ENCODE data around the gene SVIL.
"Not testable (repeated sequence)": the region's sequence is repeated elsewhere in the genome, so short reads cannot be mapped to it uniquely, and the experiment has no call there.

The SVIL gene

DNA sequence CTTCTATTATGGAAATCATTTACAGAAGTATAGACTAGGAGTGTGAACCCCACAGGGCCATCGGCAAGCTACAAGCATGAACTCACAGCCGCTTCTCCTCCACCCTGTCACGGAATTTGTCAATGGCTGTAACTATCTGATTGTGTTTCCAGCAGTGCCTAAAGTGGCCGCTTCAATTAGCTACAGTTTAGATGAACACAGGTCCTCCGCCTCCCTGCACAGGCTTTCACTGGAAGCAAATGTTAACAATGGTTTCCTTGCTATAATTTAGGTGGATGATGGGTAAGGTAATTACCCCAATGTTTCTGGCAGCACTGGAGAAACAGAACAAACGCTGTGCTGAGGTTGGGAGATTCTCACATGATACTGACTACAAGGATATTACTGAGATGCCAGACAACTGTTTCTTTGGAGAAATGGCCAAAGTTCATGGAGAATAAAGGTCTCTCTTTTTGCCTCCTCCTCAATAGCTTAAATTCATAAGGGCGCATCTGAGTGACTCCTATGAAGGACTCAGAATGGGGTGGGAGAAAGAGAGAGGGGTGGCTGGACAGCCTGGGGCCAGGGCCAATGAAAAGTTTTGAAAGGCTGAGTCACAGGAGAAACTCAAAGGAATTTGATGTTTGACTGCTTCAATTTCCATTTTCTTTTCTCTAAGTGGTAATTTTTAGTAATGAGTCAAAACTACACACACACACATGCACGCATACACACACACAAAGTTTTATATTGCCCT, 78.9 kb downstream of the SVIL start:
- intact Hi-C loops (cut with DNase I), result no loop called here
- no peak for DNase-seq

DNA sequence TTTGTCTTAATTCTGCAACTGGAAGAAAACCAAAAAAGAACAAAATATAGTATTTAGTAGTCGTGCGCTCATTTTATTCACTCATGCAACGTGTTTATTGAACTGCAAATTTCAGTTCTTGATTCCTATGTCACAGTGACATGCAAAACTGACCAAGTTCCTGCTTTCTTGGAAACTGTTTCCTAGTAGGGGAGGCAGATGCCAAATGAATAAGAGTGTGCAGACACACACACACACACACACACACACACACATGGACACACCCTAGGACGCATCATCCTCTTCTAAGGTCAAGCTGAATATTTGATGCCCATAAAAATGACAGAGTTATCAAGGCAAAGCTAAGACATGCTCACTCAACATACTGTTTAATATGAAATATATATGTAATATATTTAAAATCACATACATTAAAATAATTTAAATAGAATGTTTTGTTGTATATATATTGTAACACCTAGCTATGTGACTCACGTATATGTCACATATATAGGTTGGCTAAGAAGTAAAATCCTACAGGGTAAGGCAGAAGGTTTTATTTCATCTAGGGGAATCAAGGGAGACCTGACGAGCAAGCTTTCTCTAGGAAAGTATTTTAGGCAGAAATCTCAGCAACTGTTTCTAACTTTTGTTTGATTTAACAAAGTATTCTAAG, 79.6 kb downstream of the SVIL start:
- no peak for DNase-seq
- intact Hi-C loops (cut with DNase I), result no loop called here

DNA sequence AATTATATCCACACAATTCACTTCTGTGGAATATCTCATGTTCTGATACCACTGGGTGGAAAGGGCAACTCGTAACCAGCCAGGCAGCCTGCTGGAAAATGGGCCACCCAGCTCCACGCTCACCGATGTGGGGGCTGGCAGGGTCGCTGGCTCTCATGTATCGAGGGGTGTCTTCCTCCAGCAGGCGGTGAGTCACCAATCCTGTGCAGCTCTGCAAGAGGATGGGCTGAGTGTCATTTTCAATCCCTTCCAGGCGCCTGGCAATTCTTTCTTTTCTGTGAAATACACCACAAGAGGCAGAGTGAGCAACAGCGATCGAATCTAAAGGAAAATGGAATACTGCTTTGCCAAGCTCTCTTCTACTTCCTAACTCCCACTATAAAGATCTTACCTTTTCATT, 80.1 kb downstream of the SVIL start:
- DNase-seq, result peak in 20 of 42 donors; percentile 10 to 73 (median 26)
- intact Hi-C loops (cut with DNase I), result no loop called here

DNA sequence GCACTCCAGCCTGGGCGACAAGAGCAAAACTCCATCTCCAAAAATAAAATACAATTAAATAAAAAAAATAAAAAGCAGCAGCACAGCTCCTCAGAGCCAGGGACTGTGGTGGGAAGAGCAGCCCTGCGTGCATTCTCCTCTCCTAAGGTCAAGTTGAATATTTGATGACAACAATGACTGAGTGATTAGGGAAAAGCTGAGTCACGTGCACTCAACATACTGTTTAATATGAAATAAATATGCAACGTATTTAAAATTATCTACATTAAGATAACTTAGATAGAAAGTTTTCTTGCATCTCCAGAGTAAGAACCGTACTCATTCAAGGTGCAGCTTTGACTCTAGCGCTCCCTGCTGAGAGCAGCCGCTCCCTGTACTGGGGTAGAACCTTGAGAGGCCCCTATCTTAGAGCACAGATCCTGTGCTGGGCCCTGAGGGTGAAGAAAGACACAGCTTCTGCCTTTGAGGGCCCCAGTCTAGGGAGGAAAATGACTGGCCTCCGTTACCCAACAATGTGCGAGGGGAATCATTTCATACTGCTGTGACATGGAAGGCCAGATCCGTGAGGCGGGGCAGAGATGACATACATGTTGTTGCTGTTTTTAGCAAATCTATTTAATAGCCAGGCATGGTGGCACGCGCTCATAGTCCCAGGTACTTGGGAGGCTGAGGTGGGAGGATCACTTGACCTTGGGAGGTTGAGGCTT, 81.1 kb downstream of the SVIL start:
- DNase-seq, result no peak
- intact Hi-C loops (cut with DNase I), result no loop called here

DNA sequence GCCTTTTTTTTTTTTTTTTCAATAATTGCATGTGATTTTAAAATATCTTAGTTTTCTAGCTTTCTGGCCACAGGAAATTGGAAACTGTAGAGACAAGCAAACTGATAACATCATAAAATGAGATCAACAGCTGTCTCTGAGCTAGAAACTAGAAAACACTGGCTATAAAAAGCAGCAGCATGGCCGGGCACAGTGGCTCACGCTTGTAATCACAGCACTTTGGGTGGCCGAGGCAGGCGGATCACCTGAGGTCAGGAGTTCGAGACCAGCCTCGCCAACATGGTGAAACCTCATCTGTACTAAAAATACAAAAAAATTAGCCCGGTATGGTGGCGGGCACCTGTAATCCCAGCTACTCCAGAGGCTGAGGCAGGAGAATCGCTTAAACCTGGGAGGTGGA, 81.7 kb downstream of the SVIL start:
- DNase-seq; intact Hi-C loops (cut with DNase I): not testable (repeated sequence)

DNA sequence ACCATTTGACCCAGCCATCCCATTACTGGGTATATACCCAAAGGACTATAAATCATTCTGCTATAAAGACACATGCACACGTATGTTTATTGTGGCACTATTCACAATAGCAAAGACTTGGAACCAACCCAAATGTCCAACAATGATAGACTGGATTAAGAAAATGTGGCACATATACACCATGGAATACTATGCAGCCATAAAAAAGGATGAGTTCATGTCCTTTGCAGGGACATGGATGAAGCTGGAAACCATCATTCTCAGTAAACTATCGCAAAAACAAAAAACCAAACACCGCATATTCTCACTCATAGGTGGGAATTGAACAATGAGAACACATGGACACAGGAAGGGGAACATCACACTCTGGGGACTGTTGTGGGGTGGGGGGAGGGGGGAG, 85.3 kb downstream of the SVIL start:
- DNase-seq; intact Hi-C loops (cut with DNase I): not testable (repeated sequence)

DNA sequence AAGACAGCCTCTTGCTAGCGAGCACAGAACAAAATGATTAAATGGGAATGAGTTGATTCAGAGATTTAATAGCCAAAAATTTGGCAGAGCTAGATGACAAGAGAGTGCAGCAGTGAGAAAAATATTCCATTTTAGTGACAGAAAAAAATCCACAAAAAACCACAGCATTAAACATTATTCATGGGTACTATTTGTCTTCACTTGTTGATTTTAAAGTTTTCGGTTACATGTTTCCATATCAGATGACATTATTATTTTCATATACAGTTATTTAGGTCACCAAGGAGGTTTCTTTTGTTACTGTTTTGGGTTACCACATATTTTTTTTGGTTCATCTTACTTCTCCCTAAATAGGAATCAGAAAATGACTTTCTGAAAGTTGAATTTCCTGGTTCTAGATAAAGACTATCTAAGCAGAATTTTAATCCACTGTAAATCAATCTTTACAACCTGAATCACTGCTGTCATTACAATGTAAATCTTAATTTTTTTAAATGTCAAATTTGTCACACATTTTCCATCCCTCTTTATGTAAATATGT, 87.9 kb downstream of the SVIL start:
- no peak for DNase-seq
- intact Hi-C loops (cut with DNase I), result no loop called here

DNA sequence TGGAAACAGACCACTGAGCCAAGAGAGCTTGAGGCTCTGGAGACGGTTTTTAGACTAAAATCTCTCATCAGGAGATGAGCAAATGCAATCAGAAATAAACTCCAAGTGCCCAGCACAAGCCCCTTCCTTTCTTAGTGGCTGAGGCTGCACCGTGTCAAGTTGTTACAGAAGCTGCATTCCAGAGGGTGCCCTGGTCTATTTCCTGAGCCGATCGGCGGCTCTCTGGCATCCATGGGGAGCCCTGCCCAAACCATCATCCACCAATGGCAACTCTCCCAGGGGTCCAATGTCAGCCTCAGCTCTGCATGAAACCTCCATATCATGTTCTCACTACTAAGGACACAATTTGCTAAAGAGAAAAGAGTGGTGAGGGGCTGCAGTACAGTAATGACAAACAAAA, 89.6 kb downstream of the SVIL start:
- no peak for DNase-seq
- intact Hi-C loops (cut with DNase I), result no loop called here

DNA sequence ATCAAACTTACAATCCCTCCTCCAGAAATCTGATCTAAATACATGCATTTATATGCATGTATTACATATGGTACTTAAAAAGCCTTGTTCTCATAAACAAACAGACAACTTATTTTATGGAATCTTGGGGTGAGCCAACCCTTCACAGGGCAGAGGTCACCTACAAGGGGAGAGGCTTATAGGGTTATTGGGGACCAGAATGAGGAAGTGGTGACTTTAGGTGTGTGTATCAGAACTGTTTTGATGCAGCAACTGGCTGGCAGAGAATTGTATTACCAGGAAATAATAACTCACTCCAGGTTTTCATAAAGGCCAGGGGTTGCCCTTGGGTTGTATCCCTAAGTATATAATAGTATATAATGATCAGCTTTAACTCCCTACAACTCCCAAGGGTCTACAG, 91.1 kb downstream of the SVIL start:
- no peak for DNase-seq
- intact Hi-C loops (cut with DNase I), result no loop called here

DNA sequence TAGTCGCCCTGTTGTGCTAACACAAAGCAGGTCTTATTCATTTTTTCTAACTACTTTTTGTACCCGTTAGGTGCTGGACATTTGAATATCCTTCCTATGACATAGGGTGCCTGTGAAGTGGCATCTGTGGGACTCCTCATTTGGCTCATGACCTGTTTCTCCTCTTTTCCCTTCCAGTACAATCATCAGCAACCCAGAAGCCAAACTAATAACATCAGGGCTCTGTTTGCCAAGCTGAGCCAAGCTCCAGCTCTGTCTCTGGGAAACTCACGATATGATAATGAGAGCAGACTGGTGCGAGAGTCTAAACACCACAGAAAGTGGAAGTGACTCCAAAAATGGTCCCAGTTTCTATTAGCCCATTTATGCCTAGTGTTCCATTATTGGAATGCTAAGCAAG, 92.0 kb downstream of the SVIL start:
- DNase-seq, result no peak
- intact Hi-C loops (cut with DNase I), result no loop called here

DNA sequence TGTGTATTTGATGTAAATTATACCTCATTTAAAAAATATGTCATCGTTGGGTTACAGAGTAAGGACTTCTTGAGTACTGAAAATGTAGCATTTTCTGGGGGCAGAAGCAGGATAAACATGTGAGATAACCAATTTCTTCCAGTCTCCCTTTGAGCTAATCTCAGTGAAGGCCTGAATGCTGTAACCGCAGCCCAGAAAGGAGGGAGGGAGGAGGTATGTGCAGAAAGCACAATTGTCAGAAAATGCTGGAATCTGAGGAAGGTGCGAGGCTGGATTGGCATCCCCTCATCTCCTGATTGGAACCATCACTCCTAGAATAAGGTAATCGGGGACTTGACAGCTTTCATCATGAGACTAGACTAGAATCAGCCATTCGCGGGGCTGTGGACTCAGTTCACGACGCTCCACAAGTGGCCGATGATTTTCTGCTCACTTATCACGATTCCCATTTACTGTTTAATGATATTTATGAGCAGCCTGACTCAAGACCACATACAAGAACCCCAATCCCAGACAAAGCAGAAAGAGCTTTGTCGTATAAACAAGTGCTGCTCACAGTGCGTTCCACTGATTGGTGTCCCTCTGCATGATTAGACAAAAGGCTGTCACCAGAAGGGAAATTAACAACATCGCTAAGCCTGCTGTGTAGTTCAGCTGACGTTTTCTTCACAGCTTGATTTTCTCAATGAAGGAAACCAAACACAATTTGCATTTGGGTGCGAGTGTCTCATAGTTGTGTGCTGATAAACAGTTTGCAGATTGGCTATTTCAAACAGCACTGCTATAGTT, 93.2 kb downstream of the SVIL start:
- intact Hi-C loops (cut with DNase I), result no loop called here
- DNase-seq, result no peak

DNA sequence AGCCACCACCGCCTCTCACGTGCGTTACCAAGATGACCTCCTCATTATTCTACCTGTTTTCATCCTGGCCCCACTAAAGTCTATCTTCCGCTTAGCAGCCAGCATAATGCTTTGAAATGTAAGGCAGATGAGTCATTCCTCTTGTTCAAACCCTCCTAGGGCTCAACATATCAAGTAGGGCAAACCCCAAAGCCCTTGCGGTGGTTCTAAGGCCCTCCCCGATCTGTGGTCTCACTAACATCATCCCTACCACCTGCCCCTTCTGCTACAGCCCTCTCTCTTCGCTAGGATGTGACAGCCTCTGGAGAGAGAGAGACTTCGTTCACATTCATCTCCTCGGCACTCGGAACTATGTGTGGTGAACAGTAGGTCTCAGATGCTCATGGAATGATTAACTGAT, 94.8 kb downstream of the SVIL start:
- intact Hi-C loops (cut with DNase I), result no loop called here
- no peak for DNase-seq

DNA sequence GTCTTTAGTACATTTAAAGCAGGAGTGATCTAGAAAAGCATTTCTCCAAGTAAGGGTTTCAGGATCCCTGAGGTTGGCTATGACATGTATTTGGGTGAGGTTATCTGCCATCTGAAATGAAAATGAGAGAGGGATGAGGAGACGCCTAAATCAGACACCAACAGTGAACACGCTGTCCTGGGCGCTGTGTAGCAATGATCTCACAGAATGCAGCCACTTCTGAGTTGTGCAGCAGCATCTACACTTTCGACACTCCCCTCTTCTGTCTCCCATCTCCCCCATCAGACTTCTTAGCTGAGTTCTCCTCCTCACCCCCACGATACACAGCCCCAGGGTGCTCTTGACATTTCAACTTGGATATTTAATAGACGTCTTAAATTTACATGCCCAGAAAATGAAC, 95.4 kb downstream of the SVIL start:
- intact Hi-C loops (cut with DNase I), result no loop called here
- no peak for DNase-seq

DNA sequence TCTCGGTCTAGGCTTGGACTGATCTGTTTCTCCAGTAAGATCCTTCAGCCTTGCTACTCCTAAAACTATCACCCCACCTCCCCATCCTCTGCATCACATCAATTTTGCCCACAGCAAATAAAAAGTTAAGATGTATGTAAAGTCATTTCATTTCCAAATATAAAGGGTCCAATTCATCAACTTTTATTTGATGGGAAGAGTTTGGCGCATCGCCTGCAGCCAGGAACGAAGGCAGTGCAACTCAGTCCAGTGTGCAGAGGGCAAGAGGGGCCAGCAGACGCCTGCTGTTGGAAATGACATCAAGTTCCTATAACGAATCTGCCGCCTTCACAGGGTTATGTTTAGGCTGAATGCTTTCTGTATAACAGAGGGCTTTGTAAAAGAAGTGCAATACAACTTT, 97.0 kb downstream of the SVIL start:
- peak in 2 of 42 donors; percentile 25 to 33 for DNase-seq
- intact Hi-C loops (cut with DNase I), result no loop called here

DNA sequence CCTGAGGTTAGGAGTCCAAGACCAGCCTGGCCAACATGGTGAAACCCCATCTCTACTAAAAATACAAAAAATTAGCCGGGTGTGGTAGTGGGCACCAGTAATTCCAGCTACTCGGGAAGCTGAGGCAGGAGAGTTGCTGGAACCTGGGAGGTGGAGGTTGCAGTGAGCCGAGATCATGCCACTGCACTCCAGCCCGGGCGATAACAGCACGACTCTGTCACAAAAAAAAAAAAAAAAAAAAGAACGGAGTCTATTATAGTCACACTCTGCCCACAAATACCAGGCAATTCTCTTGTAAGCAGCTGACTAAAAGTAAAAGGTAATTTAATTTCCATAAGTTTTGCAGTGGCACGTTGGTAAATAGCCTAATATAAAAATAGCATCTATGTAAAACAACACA, 98.1 kb downstream of the SVIL start:
- intact Hi-C loops (cut with DNase I), result not testable (repeated sequence)
- DNase-seq, result peak in 1 of 42 donors; percentile 22

DNA sequence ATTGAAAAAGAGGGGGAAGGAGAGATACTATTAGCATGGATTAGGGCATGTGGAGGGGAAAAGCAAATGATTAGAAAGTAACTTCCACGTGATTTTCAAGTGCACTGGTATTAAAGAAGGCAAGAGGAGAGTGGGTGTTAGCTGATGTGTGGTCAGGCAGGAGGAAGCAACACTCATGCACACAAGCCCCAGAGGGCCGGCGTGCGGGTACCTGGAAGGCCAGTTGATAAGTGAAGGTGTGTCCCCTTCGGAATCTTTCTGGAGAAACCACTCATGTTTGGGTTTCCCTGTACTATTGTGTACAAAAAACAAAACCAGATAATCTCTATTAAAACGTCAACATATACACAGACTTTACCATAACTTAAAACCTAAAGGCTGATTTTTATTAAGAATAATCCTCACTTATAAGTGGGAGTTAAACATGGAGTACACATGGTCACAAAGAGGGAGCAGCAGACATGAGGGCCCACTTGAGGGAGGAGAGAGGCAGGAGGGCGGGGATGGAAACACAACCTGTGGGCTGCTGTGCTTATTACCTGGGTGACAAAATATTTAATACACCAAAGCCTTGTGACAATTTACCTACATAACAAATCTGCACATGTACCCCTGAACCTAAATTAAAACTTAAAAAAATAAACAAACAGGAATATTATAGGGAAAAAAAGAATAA, 98.9 kb downstream of the SVIL start:
- intact Hi-C loops (cut with DNase I), result no loop called here
- DNase-seq, result peak in 1 of 42 donors; percentile 10

DNA sequence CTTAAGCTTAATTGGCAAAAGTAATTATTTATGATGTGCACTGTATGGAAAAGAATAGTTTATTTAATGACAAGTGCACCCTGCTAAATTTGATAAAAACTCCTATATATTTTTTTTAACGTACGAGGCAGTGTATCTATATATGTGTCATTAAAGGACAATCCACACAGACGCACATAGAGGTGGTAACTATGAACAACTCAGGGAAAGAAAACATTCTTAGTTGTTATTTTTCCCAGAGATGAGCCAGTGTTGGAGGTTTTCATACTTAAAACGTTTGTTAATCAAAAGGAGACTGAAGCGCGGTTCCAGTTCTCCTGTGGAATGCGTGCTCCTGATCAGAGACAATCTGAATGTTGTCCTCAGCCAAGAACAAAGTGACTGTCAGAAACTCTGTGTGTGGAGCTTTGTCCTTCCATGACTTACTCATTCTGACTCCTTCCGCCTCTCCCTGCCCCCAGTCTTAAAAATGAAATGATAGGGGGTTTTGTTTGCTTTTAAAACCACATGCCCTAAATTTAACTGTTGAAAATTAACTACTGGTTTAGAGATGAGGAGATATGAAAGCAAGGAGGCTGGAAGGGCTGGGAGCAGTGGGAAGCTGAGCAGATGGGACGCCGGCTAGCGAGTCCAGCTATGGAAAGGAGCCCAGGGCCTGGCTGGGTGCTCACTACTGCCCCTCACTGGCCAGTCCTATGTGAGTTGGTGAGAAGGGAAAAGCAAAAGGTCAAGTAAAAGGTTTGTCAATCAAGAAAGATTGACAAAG, 99.6 kb downstream of the SVIL start:
- DNase-seq, result peak; percentile 21 to 89 (median 70)
- intact Hi-C loops (cut with DNase I), result no loop called here

DNA sequence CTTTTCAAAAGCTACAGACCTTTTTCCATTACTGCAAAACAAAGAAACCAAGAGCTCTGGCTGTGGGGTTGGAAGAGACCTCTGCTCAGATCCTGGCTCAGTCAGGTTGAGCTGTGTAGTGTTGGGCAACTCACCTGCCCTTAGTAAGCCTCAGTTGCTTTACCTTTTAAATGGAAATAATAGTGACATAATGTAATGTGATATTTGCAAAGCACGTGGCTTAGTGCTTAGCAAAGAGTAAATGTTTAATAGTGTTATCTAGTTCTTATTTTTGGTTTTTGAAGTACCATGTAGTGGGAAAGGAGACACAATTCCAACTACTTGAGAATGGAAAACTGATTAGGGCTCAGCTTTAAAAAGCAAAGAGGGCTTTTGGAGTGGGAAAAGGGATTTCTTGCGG, 100.2 kb downstream of the SVIL start:
- intact Hi-C loops (cut with DNase I), result no loop called here
- no peak for DNase-seq

Data from head of caudate nucleus (tissue), 42 donors.